ENCODE results near the gene LRRC27.

- no peak for TF ChIP-seq PATZ1 (CRISPR knock-in tag; IDR thresholded peaks at IDR 0.05; ENCODE audit: borderline replicate concordance)
- no peak for TF ChIP-seq BACH2 (CRISPR knock-in tag; IDR thresholded peaks at IDR 0.05; ENCODE audit: borderline replicate concordance)
- TF ChIP-seq TSHZ2 (CRISPR knock-in tag; IDR thresholded peaks at IDR 0.05): no peak
- no peak for TF ChIP-seq CREB5 (CRISPR knock-in tag; IDR thresholded peaks at IDR 0.05; ENCODE audit: low read depth)
- no peak for TF ChIP-seq RARB (CRISPR knock-in tag; IDR thresholded peaks at IDR 0.05)
- no peak for TF ChIP-seq PPARA (CRISPR knock-in tag; IDR thresholded peaks at IDR 0.05; ENCODE audit: borderline replicate concordance)
- no peak for TF ChIP-seq ARNTL (CRISPR knock-in tag; IDR thresholded peaks at IDR 0.05; ENCODE audit: borderline replicate concordance, low read depth)
- TF ChIP-seq ZFP30 (CRISPR knock-in tag; IDR thresholded peaks at IDR 0.05): no peak
- no peak for TF ChIP-seq ZNF70 (CRISPR knock-in tag; IDR thresholded peaks at IDR 0.05)
- no peak for TF ChIP-seq SNAI2 (CRISPR knock-in tag; IDR thresholded peaks at IDR 0.05)
- TF ChIP-seq POU6F1 (CRISPR knock-in tag; IDR thresholded peaks at IDR 0.05; ENCODE audit: borderline replicate concordance, low read depth): no peak
- TF ChIP-seq ZNF8 (CRISPR knock-in tag; IDR thresholded peaks at IDR 0.05): no peak
Observed at GRCh38 chr10:132406181-132406580, 74.2 kb downstream of the LRRC27 start.
